H1 (cell line): ENCODE data around the gene LTBP1. TPM values are rescaled to one million over a fixed set of nuclear protein-coding genes. Genes with fewer than 3 reads are reported as not detected.

Experiments
- CTCF ChIA-PET: fragments of 300-600 bp; sonication (Branson Sonifier 250); formaldehyde crosslinking; loops from one replicate; lab custom pipeline; 2021; ENCODE audit not compliant: partially characterized antibody; lab: Charles Lee
- POLR2A ChIA-PET: fragments of 300-600 bp; sonication (Branson Sonifier 250); formaldehyde crosslinking; loops from one replicate; lab custom pipeline; 2021; ENCODE audit warnings: inconsistent platforms; ENCODE audit not compliant: partially characterized antibody; lab: Charles Lee
- DNase-seq, 2 experiments: peaks; one replicate each; pipeline versions ENCODE4 v3.0.0 to v3.0.0-alpha.2; 2010 to 2022; ENCODE audit warnings: low spot score in 2 of 2, low read depth in 1 of 2, mixed read lengths in 1 of 2
- FAIRE-seq: peaks from 2 replicates; lab custom pipeline; 2011; peaks lifted over from hg19 to GRCh38; lab: Jason Lieb, UNC
- H2AFZ ChIP-seq: 2 replicates; pipeline ENCODE4 v1.8.1; 2012; ENCODE audit warnings: low read length, inconsistent platforms
- H2AK5ac ChIP-seq: 2 replicates; pipeline ENCODE4 v1.6.1; 2013; ENCODE audit warnings: low read depth, low read length
- H2BK120ac ChIP-seq: replicated peaks from 2 replicates; pipeline ENCODE3; 2013; ENCODE audit warnings: low read depth, low read length, inconsistent platforms
- H2BK12ac ChIP-seq: 2 replicates; pipeline ENCODE4 v1.6.1; 2013; ENCODE audit warnings: low read depth, low read length
- H2BK15ac ChIP-seq: 2 replicates; pipeline ENCODE4 v1.6.1; 2013; ENCODE audit warnings: low read length
- H2BK20ac ChIP-seq: 2 replicates; pipeline ENCODE4 v1.6.1; 2013; ENCODE audit warnings: low read length
- H2BK5ac ChIP-seq: 2 replicates; pipeline ENCODE4 v1.6.1; 2013; ENCODE audit warnings: low read depth, low read length
- H3K14ac ChIP-seq: 2 replicates; pipeline ENCODE4 v1.6.1; 2013; ENCODE audit warnings: inconsistent platforms; ENCODE audit not compliant: insufficient read length
- H3K18ac ChIP-seq: 2 replicates; pipeline ENCODE4 v1.6.1; 2013; ENCODE audit warnings: low read length; ENCODE audit errors: extremely low read depth
- H3K23ac ChIP-seq: 2 replicates; pipeline ENCODE4 v1.6.1; 2013; ENCODE audit warnings: inconsistent platforms; ENCODE audit not compliant: insufficient read length
- H3K23me2 ChIP-seq: 2 replicates; pipeline ENCODE4 v1.6.1; 2013; ENCODE audit warnings: low read depth, low read length
- H3K27ac ChIP-seq: 2 replicates; pipeline ENCODE4 v1.6.1; 2011; ENCODE audit warnings: low read depth, low read length, inconsistent platforms
- H3K27me3 ChIP-seq, 4 experiments: replicated peaks in 1 of 4; 1 replicate in 1 of 4; 2 replicates in 3 of 4; pipeline versions ENCODE4 v1.6.1 to v1.8.1; 2011 to 2013; ENCODE audit warnings: low read length in 3 of 4, mild to moderate bottlenecking in 3 of 4, inconsistent platforms in 2 of 4, mixed read lengths in 2 of 4, moderate library complexity in 1 of 4; ENCODE audit not compliant: control insufficient read depth in 3 of 4, insufficient read depth in 3 of 4; ENCODE audit errors: extremely low read depth in 1 of 4
- H3K36me3 ChIP-seq, 4 experiments: 2 replicates each; pipeline versions ENCODE4 v1.6.1 to v1.8.1; 2011 to 2013; ENCODE audit warnings: mild to moderate bottlenecking in 4 of 4, low read length in 3 of 4, moderate library complexity in 2 of 4, control low read depth in 1 of 4, inconsistent platforms in 1 of 4; ENCODE audit not compliant: insufficient read depth in 4 of 4, control insufficient read depth in 2 of 4
- H3K4ac ChIP-seq: replicated peaks from 2 replicates; pipeline ENCODE3; 2013; ENCODE audit warnings: low read length, low read depth, mixed read lengths, inconsistent platforms; ENCODE audit not compliant: insufficient read length
- H3K4me1 ChIP-seq, 4 experiments: replicated peaks in 1 of 4; 1 replicate in 1 of 4; 2 replicates in 3 of 4; pipeline versions ENCODE4 v1.6.1 to v1.8.1; 2011 to 2013; ENCODE audit warnings: low read length in 3 of 4, inconsistent platforms in 2 of 4, mixed read lengths in 1 of 4; ENCODE audit not compliant: insufficient read depth in 4 of 4, control insufficient read depth in 3 of 4
- H3K4me2 ChIP-seq, 2 experiments: 2 replicates each; pipeline versions ENCODE4 v1.6.1 to v1.8.1; 2011 to 2013; ENCODE audit warnings: low read depth in 2 of 2, low read length in 2 of 2, control low read depth in 1 of 2, inconsistent platforms in 1 of 2, mild to moderate bottlenecking in 1 of 2; ENCODE audit not compliant: insufficient read depth in 1 of 2
- H3K4me3 ChIP-seq, 4 experiments: fragments of 200-600, 300-600 bp in 1 of 4; sonication (generic), shearing (Covaris generic), sonication (Bioruptor Twin) in 1 of 4; 2 replicates each; pipeline versions ENCODE4 v1.5.1 to v1.8.1; 2011 to 2016; ENCODE audit warnings: low read length in 4 of 4, low read depth in 3 of 4, control low read depth in 2 of 4, inconsistent platforms in 2 of 4, mild to moderate bottlenecking in 2 of 4, mixed read lengths in 1 of 4, moderate library complexity in 1 of 4; ENCODE audit not compliant: insufficient read depth in 2 of 4; ENCODE audit errors: extremely low read depth in 1 of 4
- H3K56ac ChIP-seq: replicated peaks from 2 replicates; pipeline ENCODE3; 2013; ENCODE audit warnings: low read depth, mild to moderate bottlenecking, mixed read lengths, low read length, inconsistent platforms; ENCODE audit not compliant: insufficient read length
- H3K79me1 ChIP-seq: 2 replicates; pipeline ENCODE4 v1.6.1; 2013; ENCODE audit warnings: low read depth, low read length, control low read depth
- H3K79me2 ChIP-seq, 2 experiments: 2 replicates each; pipeline versions ENCODE4 v1.6.1 to v1.8.1; 2012 to 2013; ENCODE audit warnings: low read length in 2 of 2, mild to moderate bottlenecking in 2 of 2, inconsistent platforms in 1 of 2; ENCODE audit not compliant: insufficient read depth in 2 of 2, control insufficient read depth in 1 of 2
- H3K9ac ChIP-seq, 4 experiments: replicated peaks in 1 of 4; 1 replicate in 1 of 4; 2 replicates in 3 of 4; pipeline versions ENCODE4 v1.6.1 to v1.8.1; 2011 to 2013; ENCODE audit warnings: low read depth in 3 of 4, low read length in 3 of 4, control low read depth in 2 of 4, mild to moderate bottlenecking in 2 of 4, moderate library complexity in 2 of 4, inconsistent platforms in 1 of 4; ENCODE audit errors: extremely low read depth in 1 of 4
- H3K9me3 ChIP-seq, 2 experiments: 2 replicates each; pipeline versions ENCODE4 v1.6.1 to v1.8.1; 2012 to 2013; ENCODE audit warnings: mild to moderate bottlenecking in 2 of 2, moderate library complexity in 2 of 2, control low read depth in 1 of 2, inconsistent platforms in 1 of 2, low read depth in 1 of 2, low read length in 1 of 2, mixed read lengths in 1 of 2; ENCODE audit not compliant: insufficient read depth in 2 of 2
- H4K20me1 ChIP-seq, 2 experiments: replicated peaks in 1 of 2; 2 replicates each; pipeline versions ENCODE3 to v1.8.1; 2011 to 2013; ENCODE audit warnings: inconsistent platforms in 2 of 2, low read length in 2 of 2, mild to moderate bottlenecking in 1 of 2; ENCODE audit not compliant: insufficient read depth in 2 of 2, control insufficient read depth in 1 of 2
- H4K5ac ChIP-seq: 2 replicates; pipeline ENCODE4 v1.6.1; 2013; ENCODE audit warnings: low read length, low read depth, mixed read lengths, inconsistent platforms; ENCODE audit not compliant: insufficient read length
- H4K8ac ChIP-seq: 2 replicates; pipeline ENCODE4 v1.8.0; 2013; ENCODE audit warnings: mild to moderate bottlenecking, moderate library complexity, low read length, inconsistent platforms; ENCODE audit not compliant: insufficient read depth; ENCODE audit errors: extremely low read depth
- H4K91ac ChIP-seq: replicated peaks from 2 replicates; pipeline ENCODE3; 2013; ENCODE audit warnings: low read length, mixed read lengths, inconsistent platforms; ENCODE audit not compliant: insufficient read length
- ATF2 ChIP-seq: IDR thresholded peaks from 2 replicates; pipeline ENCODE4 v1.6.1; 2012; ENCODE audit warnings: low read length, inconsistent platforms
- BCL11A ChIP-seq, 2 experiments: IDR thresholded peaks; one replicate each; pipeline ENCODE4 v1.6.1; 2011; ENCODE audit warnings: low read depth in 2 of 2, low read length in 2 of 2, mild to moderate bottlenecking in 2 of 2
- CBX5 ChIP-seq: fragments of 300-800, 300-1000 bp; sonication (generic); IDR thresholded peaks from 2 replicates; pipeline ENCODE4 v1.7.1; 2016; ENCODE audit warnings: antibody characterized with exemption, low read length, low read depth
- CHD2 ChIP-seq: IDR thresholded peaks from 2 replicates; pipeline ENCODE4 v1.6.1; 2012; ENCODE audit warnings: low read length, improper control_type of control experiment
- CTBP2 ChIP-seq: IDR thresholded peaks from 2 replicates; pipeline ENCODE4 v1.7.0; 2011; ENCODE audit warnings: borderline replicate concordance, mild to moderate bottlenecking, moderate library complexity, mixed read lengths, low read length; ENCODE audit not compliant: insufficient read depth, insufficient read length
- E2F6 ChIP-seq: IDR thresholded peaks from 2 replicates; pipeline ENCODE4 v1.6.1; 2012; ENCODE audit warnings: inconsistent platforms
- EP300 ChIP-seq, 2 experiments: IDR thresholded peaks; 1 replicate in 1 of 2; 2 replicates in 1 of 2; pipeline ENCODE4 v1.6.1; 2011 to 2012; ENCODE audit warnings: low read depth in 2 of 2, low read length in 2 of 2, mild to moderate bottlenecking in 2 of 2, borderline replicate concordance in 1 of 2, inconsistent platforms in 1 of 2, moderate library complexity in 1 of 2
- KDM5A ChIP-seq: fragments of 200-600 bp; IDR thresholded peaks from 2 replicates; pipeline ENCODE4 v1.7.1; 2012; ENCODE audit warnings: mild to moderate bottlenecking, low read length, inconsistent platforms, mixed read lengths
- NANOG ChIP-seq: IDR thresholded peaks from 2 replicates; pipeline ENCODE4 v1.6.1; 2011; ENCODE audit warnings: low read length, low read depth, mild to moderate bottlenecking, inconsistent platforms; ENCODE audit not compliant: insufficient read depth, poor library complexity, severe bottlenecking
- TAF1 ChIP-seq: IDR thresholded peaks from 2 replicates; pipeline ENCODE4 v1.6.1; 2011; ENCODE audit warnings: mild to moderate bottlenecking, low read depth, low read length
- TBP ChIP-seq: IDR thresholded peaks from 2 replicates; pipeline ENCODE4 v1.6.1; 2011; ENCODE audit warnings: low read depth, low read length, improper control_type of control experiment
- TCF12 ChIP-seq: IDR thresholded peaks from 2 replicates; pipeline ENCODE4 v1.6.1; 2011; ENCODE audit warnings: low read depth, mild to moderate bottlenecking, low read length
- WGBS, 2 experiments: shearing (Covaris generic) in 1 of 2; methylation state at CpG; one replicate each; pipeline versions ENCODE4 v1.1.6 to v1.1.7; 2013 to 2015; ENCODE audit warnings: low lambda C conversion rate in 2 of 2, mixed read lengths in 2 of 2, inconsistent platforms in 1 of 2, low coverage in 1 of 2, missing lambda C conversion rate in 1 of 2; ENCODE audit not compliant: insufficient replicate concordance in 2 of 2, insufficient coverage in 1 of 2, insufficient read length in 1 of 2; ENCODE audit errors: extremely low coverage in 1 of 2, missing lambda C conversion rate in 1 of 2; 5-methylcytosine and 5-hydroxymethylcytosine counted together
- polyA plus RNA-seq, 7 experiments: library from polyadenylated mRNA; depleted of rRNA in 3 of 7; stranded (reverse) in 5 of 7; unstranded in 2 of 7; fragments of >200 nt in 5 of 7; fragments of 200-250 nt in 2 of 7; gene quantifications; 1 replicate in 5 of 7; 2 replicates in 1 of 7; 4 replicates in 1 of 7; pipeline versions ENCODE4 v1.2.1 to v1.2.3, GENCODE V29; 2011 to 2013; ENCODE audit warnings: missing spikeins in 2 of 7, mixed read lengths in 2 of 7
- total RNA-seq: library from RNA; stranded (reverse); fragmentation: NEBNext Ultra II Directional; extraction: Animal tissue kit (Norgen Biotek cat#: 25700); gene quantifications from 2 replicates; pipeline ENCODE4 v1.2.1, GENCODE V29; 2021

The LTBP1 gene
- total and polyA plus RNA-seq, 2 of the 8 experiments (the other 6 are each of a cell fraction or from before 2014, with no cell fraction given) = 15.4 to 24.7 TPM

- no peak overlapping the region for H3K18ac ChIP-seq
- no peak overlapping the region for H2BK12ac ChIP-seq
- H2BK120ac ChIP-seq = no peak overlapping the region
- no peak overlapping the region for H2BK15ac ChIP-seq
- ChIA-PET POLR2A (no interaction called here), CTCF (no interaction called here)
- no peak overlapping the region for H2BK20ac ChIP-seq
- 52% methylated on average over 3 of the region's 3 CpGs; no CpG with 5 or more reads in 1 of the 2 experiments for WGBS, 2 experiments
- H2AFZ ChIP-seq = no peak overlapping the region
- H3K36me3 ChIP-seq = no peaks in the 10 kb centered on the region
- H3K79me2 ChIP-seq = no peaks in the 10 kb centered on the region
- H3K79me1 ChIP-seq = no peaks in the 10 kb centered on the region
- no peaks in the 10 kb centered on the region for H4K20me1 ChIP-seq
- DNase-seq (no peak), FAIRE-seq (no peak)
- no peak overlapping the region for H3K14ac ChIP-seq
- no peak overlapping the region for H3K9ac ChIP-seq
- no peak overlapping the region for H3K23ac ChIP-seq
- no peak overlapping the region for H3K4ac ChIP-seq
- H3K9me3 ChIP-seq = no peaks in the 10 kb centered on the region
- H4K91ac ChIP-seq = no peak overlapping the region
- no peak overlapping the region for H2BK5ac ChIP-seq
- H3K56ac ChIP-seq = no peak overlapping the region
- H3K4me1 ChIP-seq = peaks cover 0 to 2% (median 0%) of the 10 kb centered on the region in 4 experiments; a peak in 2 of 7 replicates
- no peaks in the 10 kb centered on the region for H3K27me3 ChIP-seq
- no peak overlapping the region for H4K5ac ChIP-seq
- no peak overlapping the region for H3K4me2 ChIP-seq
- no peak overlapping the region for H4K8ac ChIP-seq
- H3K27ac ChIP-seq = no peak overlapping the region
- H3K23me2 ChIP-seq = no peaks in the 10 kb centered on the region
- H3K4me3 ChIP-seq = no peak overlapping the region
- H2AK5ac ChIP-seq = no peak overlapping the region
- TF ChIP-seq NANOG = no peak
- TF ChIP-seq EP300 (IDR thresholded peaks at IDR 0.05; ENCODE audit: borderline replicate concordance in 1 of 2, low read depth in 2 of 2, low read length in 2 of 2) = no peak
- no peak for TF ChIP-seq TCF12
- TF ChIP-seq KDM5A = no peak
- no peak for TF ChIP-seq E2F6
- TF ChIP-seq TAF1 = no peak
- TF ChIP-seq TBP = no peak
- TF ChIP-seq BCL11A (IDR thresholded peaks at IDR 0.05; ENCODE audit: low read depth in 2 of 2, low read length in 2 of 2) = no peak
- TF ChIP-seq ATF2 = no peak
- TF ChIP-seq CTBP2 = no peak
- TF ChIP-seq CHD2 = no peak
- no peak for TF ChIP-seq CBX5
Observed at GRCh38 chr2:33210626-33211025, 263.9 kb downstream of the LTBP1 start.
